GM10248 (cell line): Measurements from ENCODE around the gene C3orf18.

Experiments used
- CTCF ChIA-PET: fragments of 300-600 bp; sonication (Branson Sonifier 250); formaldehyde crosslinking; extraction: SDS; loops from one replicate; lab custom pipeline; 2021; ENCODE audit warnings: antibody characterized with exemption; lab: Yijun Ruan, JAX
- POLR2A ChIA-PET: fragments of 350-650 bp; sonication (Branson Sonifier 250); formaldehyde crosslinking; extraction: SDS; loops from one replicate; lab custom pipeline; 2020; ENCODE audit warnings: antibody characterized with exemption; lab: Yijun Ruan, JAX
- DNase-seq: peaks from one replicate; pipeline ENCODE4 v3.0.0; 2012; ENCODE audit errors: extremely low spot score
- TF ChIP-seq, protein P1 (sequence below): IDR thresholded peaks from 2 replicates; pipeline ENCODE4 v1.5.1; 2012; ENCODE audit warnings: mild to moderate bottlenecking, low read depth; ENCODE audit errors: extremely low read depth, missing control alignments, control extremely low read depth

C3orf18 gene

DNA sequence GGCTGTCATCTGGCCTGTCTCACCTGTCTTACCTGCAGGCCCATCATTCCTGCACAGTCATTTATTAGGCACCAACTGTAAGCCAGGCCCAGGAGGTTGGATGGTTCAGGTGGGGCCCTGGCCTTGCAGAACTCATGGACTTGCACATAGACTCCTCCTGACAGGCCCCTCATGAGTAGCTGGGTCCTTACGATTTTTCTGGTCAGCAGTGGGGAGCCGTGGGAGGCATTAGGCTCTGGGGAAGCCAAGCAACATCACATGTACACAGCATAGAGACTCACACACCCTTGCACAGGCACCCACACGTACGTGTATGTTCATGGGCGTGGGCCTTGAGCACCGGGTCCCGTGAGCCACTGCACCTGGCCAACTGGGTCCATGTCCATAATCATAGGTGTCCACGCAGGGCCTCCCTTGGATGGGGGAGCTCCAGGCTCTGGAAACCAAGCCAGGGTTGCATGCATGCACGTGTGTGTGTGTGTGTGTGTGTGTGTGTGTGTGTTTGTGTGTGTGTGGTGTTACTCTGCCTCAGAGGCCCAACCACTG lies 23.7 kb upstream of the C3orf18 start:
- CTCF ChIA-PET, result interaction anchor here (1.0 to 11.1 kb wide), 11 partner anchors 8 to 786 kb away, joined by 3 to 266 read pairs (median 4); partner anchors contain the start of genes C3orf18, CISH, HEMK1 and MAPKAPK3
- DNase-seq, result no peak
- POLR2A ChIA-PET, result interaction anchor here (0.6 to 1.4 kb wide), 3 partner anchors 11 to 22 kb away, joined by 3 to 4 read pairs (median 3); partner anchors contain the start of genes CISH and HEMK1
- TF ChIP-seq, protein P1, sequence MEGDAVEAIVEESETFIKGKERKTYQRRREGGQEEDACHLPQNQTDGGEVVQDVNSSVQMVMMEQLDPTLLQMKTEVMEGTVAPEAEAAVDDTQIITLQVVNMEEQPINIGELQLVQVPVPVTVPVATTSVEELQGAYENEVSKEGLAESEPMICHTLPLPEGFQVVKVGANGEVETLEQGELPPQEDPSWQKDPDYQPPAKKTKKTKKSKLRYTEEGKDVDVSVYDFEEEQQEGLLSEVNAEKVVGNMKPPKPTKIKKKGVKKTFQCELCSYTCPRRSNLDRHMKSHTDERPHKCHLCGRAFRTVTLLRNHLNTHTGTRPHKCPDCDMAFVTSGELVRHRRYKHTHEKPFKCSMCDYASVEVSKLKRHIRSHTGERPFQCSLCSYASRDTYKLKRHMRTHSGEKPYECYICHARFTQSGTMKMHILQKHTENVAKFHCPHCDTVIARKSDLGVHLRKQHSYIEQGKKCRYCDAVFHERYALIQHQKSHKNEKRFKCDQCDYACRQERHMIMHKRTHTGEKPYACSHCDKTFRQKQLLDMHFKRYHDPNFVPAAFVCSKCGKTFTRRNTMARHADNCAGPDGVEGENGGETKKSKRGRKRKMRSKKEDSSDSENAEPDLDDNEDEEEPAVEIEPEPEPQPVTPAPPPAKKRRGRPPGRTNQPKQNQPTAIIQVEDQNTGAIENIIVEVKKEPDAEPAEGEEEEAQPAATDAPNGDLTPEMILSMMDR, result no peak

- TF ChIP-seq, protein P1, result no peak
- DNase-seq, result no peak
- CTCF ChIA-PET, result interaction anchor here (1.6 to 11.1 kb wide), 6 partner anchors 8 to 23 kb away, joined by 4 to 266 read pairs (median 26); partner anchors contain the start of genes CISH, HEMK1 and MAPKAPK3
- POLR2A ChIA-PET, result interaction anchor here (0.8 kb wide), 1 partner anchor 20 kb away, joined by 3 read pairs; no protein-coding TSS in a partner anchor
Observed at GRCh38 chr3:50588759-50589433, 21.3 kb upstream of the C3orf18 start.

DNA sequence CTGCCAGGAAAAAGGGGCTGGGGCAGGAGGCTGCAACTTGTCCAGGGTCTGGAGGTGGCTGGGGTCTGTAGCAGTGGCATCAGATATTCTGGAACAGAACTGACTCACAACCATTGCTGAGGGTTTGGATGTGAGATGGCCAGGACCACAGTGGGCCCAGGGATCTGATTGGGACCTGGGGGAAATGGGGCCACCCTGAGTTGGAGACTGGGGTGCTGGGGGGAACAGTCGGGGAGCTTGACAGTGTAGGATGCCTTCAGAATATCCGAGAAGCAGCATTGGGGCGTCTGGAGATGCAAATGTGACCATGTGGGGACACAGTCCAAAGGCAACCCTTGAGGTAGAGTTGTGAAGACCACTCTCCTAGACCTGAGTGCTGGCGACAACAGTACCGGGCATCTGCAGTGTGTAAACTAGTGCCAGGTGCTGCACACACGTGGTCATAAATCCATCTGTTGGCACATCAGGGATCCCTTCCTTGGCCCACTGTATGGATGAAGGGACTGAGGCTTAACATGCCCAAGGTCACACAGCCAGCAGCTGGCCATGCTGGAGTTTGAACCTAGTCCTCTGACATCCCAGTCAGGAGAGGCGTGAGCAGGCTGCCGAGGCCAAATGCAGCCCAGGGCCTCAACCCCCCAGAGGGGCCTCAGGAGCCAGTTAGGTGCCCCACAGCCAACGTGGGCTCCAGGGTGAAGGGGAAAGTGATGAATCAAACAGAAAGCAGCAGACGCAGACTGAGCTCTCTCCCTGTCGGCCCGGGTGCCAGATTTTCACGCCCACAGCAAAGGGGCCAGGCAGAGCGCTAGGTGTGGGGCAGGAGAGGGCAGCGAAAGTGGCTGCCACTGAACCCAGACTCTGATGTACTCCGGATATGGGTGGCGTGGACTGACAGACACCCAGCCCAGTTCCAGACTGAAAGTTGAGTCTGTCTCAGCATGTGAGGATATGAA lies 20.5 kb upstream of the C3orf18 start:
- POLR2A ChIA-PET, result interaction anchor here (0.8 kb wide), 1 partner anchor 19 kb away, joined by 3 read pairs; no protein-coding TSS in a partner anchor
- TF ChIP-seq, protein P1, result no peak
- CTCF ChIA-PET, result interaction anchor here (0.8 to 11.1 kb wide), 5 partner anchors 10 to 65 kb away, joined by 3 to 266 read pairs (median 34); partner anchors contain the start of genes CISH, HEMK1 and MAPKAPK3
- peak; percentile 69 for DNase-seq

GRCh38 chr3:50587373-50587772 lies 19.8 kb upstream of the C3orf18 start:
- CTCF ChIA-PET, result interaction anchor here (0.8 to 11.1 kb wide), 5 partner anchors 10 to 66 kb away, joined by 3 to 266 read pairs (median 34); partner anchors contain the start of genes CISH, HEMK1 and MAPKAPK3
- POLR2A ChIA-PET, result no interaction called here
- TF ChIP-seq, protein P1, result no peak
- no peak for DNase-seq

- TF ChIP-seq, protein P1, result no peak
- no peak for DNase-seq
- ChIA-PET POLR2A (interaction anchor here (0.9 kb wide), 1 partner anchor 1949 kb away, joined by 5 read pairs; the partner anchor contains the start of gene UQCC5), CTCF (interaction anchor here (1.1 to 11.1 kb wide), 6 partner anchors 10 to 803 kb away, joined by 3 to 266 read pairs (median 26); partner anchors contain the start of genes CISH, HEMK1 and MAPKAPK3)
Observed at GRCh38 chr3:50586763-50587070, 19.2 kb upstream of the C3orf18 start.
